K562 (cell line): Measurements from ENCODE around the gene CD46. TPM values are rescaled to one million over a fixed set of nuclear protein-coding genes. Genes with fewer than 3 reads are reported as not detected.

ENCODE experiments used
- BRF2 ChIP-seq: IDR thresholded peaks from 3 replicates; pipeline ENCODE4 v1.6.1; 2011; ENCODE audit warnings: borderline replicate concordance, mild to moderate bottlenecking; ENCODE audit not compliant: insufficient read length, insufficient read depth
- CREM ChIP-seq: IDR thresholded peaks from 2 replicates; pipeline ENCODE4 v1.6.1; 2014; ENCODE audit warnings: antibody characterized with exemption, low read depth
- CTBP1 ChIP-seq: fragments of 450-650 bp; IDR thresholded peaks from 2 replicates; pipeline ENCODE4 v1.6.1; 2016; ENCODE audit warnings: borderline replicate concordance
- DNMT1 ChIP-seq: fragments of 450-650 bp; IDR thresholded peaks from 2 replicates; pipeline ENCODE4 v1.6.1; 2016; ENCODE audit warnings: antibody characterized with exemption, mild to moderate bottlenecking
- EHMT2 ChIP-seq: fragments of 450-650 bp; IDR thresholded peaks from 2 replicates; pipeline ENCODE4 v1.6.1; 2018; ENCODE audit warnings: antibody characterized with exemption
- GMEB1 ChIP-seq: fragments of 250-450 bp; sonication (Bioruptor Pico); IDR thresholded peaks from 2 replicates; pipeline ENCODE4 v1.4.0; 2020; ENCODE audit warnings: mild to moderate bottlenecking
- GTF2A2 ChIP-seq: IDR thresholded peaks from 2 replicates; pipeline ENCODE4 v1.6.1; 2016; ENCODE audit warnings: mild to moderate bottlenecking, missing genetic modification characterization, missing compliant biosample characterization
- GTF2B ChIP-seq: IDR thresholded peaks from 2 replicates; pipeline ENCODE4 v1.6.1; 2011; ENCODE audit not compliant: insufficient read length; ENCODE audit errors: extremely low read depth
- HDAC8 ChIP-seq: fragments of 450-650 bp; IDR thresholded peaks from 2 replicates; pipeline ENCODE4 v1.6.1; 2016; ENCODE audit warnings: mild to moderate bottlenecking, missing genetic modification characterization, moderate library complexity, missing compliant biosample characterization
- HINFP ChIP-seq: fragments of 450-650 bp; conservative IDR thresholded peaks from 2 replicates; pipeline ENCODE4 v1.6.1; 2016; ENCODE audit warnings: missing genetic modification characterization, low read depth, mild to moderate bottlenecking, control low read depth, missing compliant biosample characterization
- MTA3 ChIP-seq: fragments of 450-650 bp; formaldehyde crosslinking; IDR thresholded peaks from 2 replicates; pipeline ENCODE4 v1.6.1; 2017; ENCODE audit warnings: mild to moderate bottlenecking, borderline replicate concordance
- PKNOX1 ChIP-seq: fragments of 450-650 bp; IDR thresholded peaks from 2 replicates; pipeline ENCODE4 v1.6.1; 2016
- TARDBP ChIP-seq: fragments of 450-650 bp; IDR thresholded peaks from 2 replicates; pipeline ENCODE4 v1.6.1; 2016
- ZMIZ1 ChIP-seq, 2 experiments: fragments of 150-350 bp in 1 of 2; IDR thresholded peaks; 2 replicates each; pipeline ENCODE4 v1.6.1; 2012 to 2016; ENCODE audit warnings: low read depth in 2 of 2, low read length in 2 of 2, mild to moderate bottlenecking in 1 of 2, moderate library complexity in 1 of 2
- ZNF253 ChIP-seq: fragments of 250-450 bp; sonication (Bioruptor Pico); conservative IDR thresholded peaks from 2 replicates; pipeline ENCODE4 v1.6.1; 2021; ENCODE audit warnings: mild to moderate bottlenecking
- polyA plus RNA-seq, 8 experiments: library from polyadenylated mRNA; depleted of rRNA in 4 of 8; stranded (reverse) in 5 of 8; unstranded in 3 of 8; fragments of >200 nt; fragmentation: Nextera tagmentation in 2 of 8; fragmentation: Illumina TruSeq in 1 of 8; extraction: Ambion mirVana in 2 of 8; extraction: Trizol in 1 of 8; gene quantifications; 2 replicates each; pipeline versions ENCODE4 v1.2.1 to v1.2.3, GENCODE V29; 2011 to 2014; ENCODE audit warnings: inconsistent platforms in 1 of 8, missing spikeins in 1 of 8
- total RNA-seq, 7 experiments: library from RNA; depleted of rRNA in 6 of 7; stranded (reverse); fragments of >200 nt in 6 of 7; fragmentation: Illumina TruSeq in 2 of 7; extraction: Trizol in 2 of 7; gene quantifications; 2 replicates each; pipeline versions ENCODE4 v1.2.1 to v1.2.3, GENCODE V29; 2011 to 2021; ENCODE audit warnings: low replicate concordance in 1 of 7

CD46 gene
- total and polyA plus RNA-seq, 9 of the 15 experiments (the other 6 are each of a cell fraction or from before 2014, with no cell fraction given): 87.9 to 374 (median 156) TPM

GRCh38 chr1:207817778-207818751 lies 66.2 kb downstream of the CD46 start (continued):
- TF ChIP-seq BRF2 (no peak), MTA3 (peak; percentile 13; the same call in 1 of the 2 replicates), ZNF253 (CRISPR knock-in tag) (no peak), EHMT2 (peak; percentile 27; the same call in 1 of the 2 replicates), HDAC8 (tag) (peak; percentile 77; the same call in 1 of the 2 replicates), CREM (0 out of 2 replicates have a peak, but pooled peaks have one; percentile 25), GTF2B (no peak), PKNOX1 (peak; percentile 80), GTF2A2 (tag) (no peak), TARDBP (no peak), ZMIZ1 (IDR thresholded peaks at IDR 0.05; ENCODE audit: low read depth in 2 of 2, low read length in 2 of 2) (no peak), CTBP1 (peak; percentile 92; the same call in 1 of the 2 replicates), HINFP (tag) (peak; percentile 75; the same call in 1 of the 2 replicates), DNMT1 (0 out of 2 replicates have a peak, but pooled peaks have one; percentile 39), GMEB1 (CRISPR knock-in tag) (peak; percentile 47)
